Chondrocyte (in vitro differentiated cells): Measurements from ENCODE around the gene ZNF804A. TPM values are rescaled to one million over a fixed set of nuclear protein-coding genes. Genes with fewer than 3 reads are reported as not detected.

Experiments
- DNase-seq: peaks from one replicate; pipeline ENCODE4 v3.0.0; 2021; ENCODE audit warnings: mixed read lengths, low spot score
- H3K27ac Mint-ChIP-seq: one replicate; pipeline ENCODE4 v1.8.0; 2021; ENCODE audit warnings: mild to moderate bottlenecking, moderate library complexity, mixed read lengths; ENCODE audit not compliant: unreplicated experiment
- H3K27me3 Mint-ChIP-seq: 2 replicates; pipeline ENCODE4 v1.8.0; 2021; ENCODE audit warnings: low read depth, mixed read lengths
- H3K36me3 Mint-ChIP-seq: 2 replicates; pipeline ENCODE4 v1.8.0; 2021; ENCODE audit warnings: low read depth, mixed read lengths
- H3K4me1 Mint-ChIP-seq: 2 replicates; pipeline ENCODE4 v1.8.0; 2021; ENCODE audit warnings: low read depth, mild to moderate bottlenecking, mixed read lengths
- H3K4me3 Mint-ChIP-seq: one replicate; pipeline ENCODE4 v1.8.0; 2021; ENCODE audit warnings: mild to moderate bottlenecking, moderate library complexity, mixed read lengths; ENCODE audit not compliant: unreplicated experiment
- H3K9me3 Mint-ChIP-seq: 2 replicates; pipeline ENCODE4 v1.8.0; 2021; ENCODE audit warnings: low read depth, mixed read lengths
- CTCF ChIP-seq: fragments of 200-600 bp; sonication (generic); IDR thresholded peaks from 2 replicates; pipeline ENCODE4 v1.5.0; 2021; ENCODE audit warnings: antibody characterized with exemption, mild to moderate bottlenecking, moderate library complexity
- total RNA-seq: library from RNA; stranded (reverse); gene quantifications from 3 replicates; pipeline ENCODE4 v1.2.1, GENCODE V29; 2021

Gene ZNF804A
- total RNA-seq, 1 donor from 2014 or later, result not detected

GRCh38 chr2:184566716-184567115 lies 31.6 kb upstream of the ZNF804A start:
- no peak overlapping the region for H3K27ac Mint-ChIP-seq
- no peaks in the 10 kb centered on the region for H3K4me1 Mint-ChIP-seq
- no peak overlapping the region for H3K4me3 Mint-ChIP-seq
- H3K9me3 Mint-ChIP-seq, result no peaks in the 10 kb centered on the region
- peaks cover 4% of the 10 kb centered on the region for H3K27me3 Mint-ChIP-seq
- TF ChIP-seq CTCF, result no peak
- H3K36me3 Mint-ChIP-seq, result no peaks in the 10 kb centered on the region
- no peak for DNase-seq

DNA sequence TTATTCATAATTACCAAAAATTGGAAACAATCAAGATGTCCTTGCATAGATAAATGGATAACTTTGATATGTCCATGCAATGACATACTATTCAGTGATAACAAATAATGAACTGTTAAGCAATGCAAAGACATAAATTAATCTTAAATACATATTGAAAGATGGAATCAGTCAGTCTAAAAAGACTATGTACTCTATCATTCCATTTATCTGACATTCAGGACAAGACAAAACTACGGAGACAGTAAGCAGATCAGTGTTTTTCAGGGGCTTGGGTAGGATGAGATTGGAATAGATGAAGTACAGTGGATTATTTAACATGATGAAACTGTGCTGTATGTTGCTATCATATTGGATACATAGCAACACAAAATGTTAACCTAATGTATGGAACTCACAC lies 21.3 kb upstream of the ZNF804A start:
- H3K27me3 Mint-ChIP-seq, result peaks cover 14% of the 10 kb centered on the region
- H3K27ac Mint-ChIP-seq, result no peak overlapping the region
- no peak overlapping the region for H3K4me3 Mint-ChIP-seq
- H3K36me3 Mint-ChIP-seq, result no peaks in the 10 kb centered on the region
- no peak for TF ChIP-seq CTCF
- no peak for DNase-seq
- no peaks in the 10 kb centered on the region for H3K4me1 Mint-ChIP-seq
- peaks cover 2% of the 10 kb centered on the region for H3K9me3 Mint-ChIP-seq

GRCh38 chr2:184577743-184578142 lies 20.6 kb upstream of the ZNF804A start:
- Mint-ChIP-seq H3K4me1 (no peaks in the 10 kb centered on the region), H3K9me3 (peaks cover 2% of the 10 kb centered on the region), H3K4me3 (no peak overlapping the region), H3K27me3 (peaks cover 14% of the 10 kb centered on the region), H3K36me3 (no peaks in the 10 kb centered on the region), H3K27ac (no peak overlapping the region)
- TF ChIP-seq CTCF, result no peak
- DNase-seq, result no peak

GRCh38 chr2:184579226-184579625 lies 19.1 kb upstream of the ZNF804A start:
- no peak for DNase-seq
- Mint-ChIP-seq H3K4me1 (no peaks in the 10 kb centered on the region), H3K27ac (no peak overlapping the region), H3K27me3 (peaks cover 9% of the 10 kb centered on the region), H3K4me3 (no peak overlapping the region), H3K36me3 (no peaks in the 10 kb centered on the region), H3K9me3 (peaks cover 2% of the 10 kb centered on the region)
- TF ChIP-seq CTCF, result no peak

DNA sequence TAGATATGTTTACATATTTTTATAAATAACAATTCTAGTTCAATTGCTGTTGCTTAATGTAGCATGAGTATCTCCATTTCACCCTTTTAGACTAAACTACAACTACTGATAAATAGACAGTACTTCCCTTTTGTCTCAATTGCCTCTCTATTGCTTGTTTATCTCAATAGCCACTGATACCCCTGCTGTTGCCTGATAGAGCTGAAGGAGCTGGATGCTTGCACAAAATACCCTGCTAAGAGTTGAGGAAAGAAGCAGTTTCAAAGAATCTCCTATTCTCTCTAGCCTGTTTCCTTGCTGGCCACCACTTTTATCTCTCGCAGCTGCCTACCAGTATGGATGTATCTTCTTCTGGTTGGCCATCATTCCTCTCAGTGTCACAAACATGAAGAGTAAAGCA lies 16.9 kb upstream of the ZNF804A start:
- no peak for DNase-seq
- no peaks in the 10 kb centered on the region for H3K36me3 Mint-ChIP-seq
- no peak overlapping the region for H3K4me3 Mint-ChIP-seq
- TF ChIP-seq CTCF, result no peak
- H3K4me1 Mint-ChIP-seq, result no peaks in the 10 kb centered on the region
- no peak overlapping the region for H3K27ac Mint-ChIP-seq
- peaks cover 8% of the 10 kb centered on the region for H3K27me3 Mint-ChIP-seq
- H3K9me3 Mint-ChIP-seq, result no peaks in the 10 kb centered on the region
